Measurements from ENCODE around the gene ZDHHC9. TPM values are rescaled to one million over a fixed set of nuclear protein-coding genes. Genes with fewer than 3 reads are reported as not detected.

ZDHHC9 gene
- total RNA-seq, 8 experiments from 2014 or later, result 9.3 to 30.0 (median 18.7) TPM

DNA sequence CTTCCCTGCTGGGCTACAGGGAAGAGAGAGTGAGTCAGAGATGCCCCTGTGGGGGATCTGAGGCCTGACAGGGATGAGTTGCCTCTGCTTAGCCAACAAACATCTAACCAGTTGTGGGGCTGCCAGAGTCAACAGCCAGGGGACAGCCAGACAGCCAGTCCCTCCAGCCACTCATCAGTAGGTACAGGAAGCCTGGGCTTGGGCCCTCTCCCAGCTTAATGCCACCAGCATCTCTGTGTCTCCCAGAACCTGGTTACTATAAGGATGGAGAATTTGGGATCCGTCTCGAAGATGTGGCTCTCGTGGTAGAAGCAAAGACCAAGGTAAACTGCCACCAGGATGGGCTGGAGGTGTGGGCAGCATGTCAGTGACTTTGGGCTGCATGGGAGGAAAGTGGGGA lies 81.2 kb downstream of the ZDHHC9 start:
- WGBS, 10 experiments, result 48% methylated on average over 3 of the region's 3 CpGs; no CpG with 5 or more reads in 9 of the 10 experiments
- Histone ChIP-seq H3K27ac (no peak overlapping the region), H3K4me1 (replicated peaks in 1 of 2) (no peaks in the 10 kb centered on the region), H3K4me3 (no peak overlapping the region)
- in situ Hi-C loops (cut with MboI; ENCODE audit: low pct_unique_long_range_greater_than_20kb in 2 of 9, low sequenced_read_pairs in 9 of 9, unreplicated experiment in 9 of 9), result no loop called here
- no peak for ATAC-seq (replicated peaks in 6 of 8)

GRCh38 chrX:129761596-129761995 lies 82.1 kb downstream of the ZDHHC9 start:
- 60 to 100% (median 83%) methylated on average over 1 of the region's 4 CpGs; no CpG with 5 or more reads in 7 of the 10 experiments for WGBS, 10 experiments
- Histone ChIP-seq H3K4me3 (no peak overlapping the region), H3K27ac (no peak overlapping the region), H3K4me1 (replicated peaks in 1 of 2) (no peaks in the 10 kb centered on the region)
- in situ Hi-C loops (cut with MboI; ENCODE audit: low pct_unique_long_range_greater_than_20kb in 2 of 9, low sequenced_read_pairs in 9 of 9, unreplicated experiment in 9 of 9), result no loop called here
- ATAC-seq (replicated peaks in 6 of 8), result no peak

DNA sequence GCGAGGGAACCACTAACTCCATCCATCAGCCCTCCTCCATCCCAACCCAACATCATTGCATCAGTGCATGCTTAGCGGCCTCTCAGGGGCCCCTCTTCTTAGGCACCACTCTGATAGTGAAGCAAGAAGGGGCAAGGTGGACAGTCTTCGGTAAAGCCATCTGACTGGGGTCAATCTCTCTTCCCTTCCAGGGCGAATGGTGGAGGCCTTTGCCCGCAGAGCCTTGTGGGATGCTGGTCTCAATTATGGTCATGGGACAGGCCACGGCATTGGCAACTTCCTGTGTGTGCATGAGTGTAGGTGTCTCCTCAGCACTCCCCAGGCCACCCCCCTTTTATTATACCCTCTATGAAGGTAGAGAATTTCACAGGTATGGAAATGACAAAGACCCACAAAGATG lies 82.7 kb downstream of the ZDHHC9 start:
- 67% methylated on average over 1 of the region's 6 CpGs; no CpG with 5 or more reads in 9 of the 10 experiments for WGBS, 10 experiments
- ATAC-seq (replicated peaks in 6 of 8), result no peak
- in situ Hi-C loops (cut with MboI; ENCODE audit: low pct_unique_long_range_greater_than_20kb in 2 of 9, low sequenced_read_pairs in 9 of 9, unreplicated experiment in 9 of 9), result no loop called here
- no peak overlapping the region for H3K4me3 ChIP-seq
- H3K4me1 ChIP-seq (replicated peaks in 1 of 2), result no peaks in the 10 kb centered on the region
- no peak overlapping the region for H3K27ac ChIP-seq

GRCh38 chrX:129760155-129760554 lies 83.5 kb downstream of the ZDHHC9 start:
- H3K27ac ChIP-seq, result no peak overlapping the region
- in situ Hi-C loops (cut with MboI; ENCODE audit: low pct_unique_long_range_greater_than_20kb in 2 of 9, low sequenced_read_pairs in 9 of 9, unreplicated experiment in 9 of 9), result no loop called here
- 24 to 70% methylated on average over 2 to 4 of the region's 9 CpGs; no CpG with 5 or more reads in 8 of the 10 experiments for WGBS, 10 experiments
- H3K4me3 ChIP-seq, result no peak overlapping the region
- no peaks in the 10 kb centered on the region for H3K4me1 ChIP-seq (replicated peaks in 1 of 2)
- ATAC-seq (replicated peaks in 6 of 8), result no peak

DNA sequence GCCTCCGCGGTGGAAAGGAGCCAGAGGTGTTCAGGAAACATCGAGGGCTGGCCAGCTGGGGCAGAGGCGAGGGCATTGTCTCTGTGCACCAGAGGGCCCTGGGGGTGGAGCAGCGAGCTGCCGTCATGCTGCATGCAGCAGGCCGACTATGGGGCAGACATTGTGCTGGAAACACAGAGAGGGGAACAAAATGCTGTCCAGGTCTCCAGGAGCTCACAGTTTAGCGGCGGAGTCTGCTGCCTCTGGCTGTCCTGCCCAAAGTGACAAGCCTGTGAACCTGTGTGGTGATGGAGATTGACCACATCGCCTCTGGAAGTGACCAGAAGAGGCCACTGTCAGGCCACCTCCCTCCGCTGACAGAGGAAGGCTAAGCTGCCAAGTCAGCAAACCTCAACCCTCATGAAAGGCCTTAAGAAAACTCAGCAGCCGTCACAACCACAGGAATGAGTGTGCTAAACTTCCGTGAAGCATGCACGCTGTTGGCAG lies 84.1 kb downstream of the ZDHHC9 start:
- no peaks in the 10 kb centered on the region for H3K4me1 ChIP-seq (replicated peaks in 1 of 2)
- H3K27ac ChIP-seq, result no peak overlapping the region
- in situ Hi-C loops (cut with MboI; ENCODE audit: low pct_unique_long_range_greater_than_20kb in 2 of 9, low sequenced_read_pairs in 9 of 9, unreplicated experiment in 9 of 9), result no loop called here
- peak in 6 of 8 experiments; percentile 20 to 75 (median 44) for ATAC-seq (replicated peaks in 6 of 8)
- WGBS, 10 experiments, result 33 to 100% (median 45%) methylated on average over 1 to 2 of the region's 14 CpGs; no CpG with 5 or more reads in 7 of the 10 experiments
- no peak overlapping the region for H3K4me3 ChIP-seq

- no peak overlapping the region for H3K27ac ChIP-seq
- 24 to 100% (median 100%) methylated on average over 1 to 2 of the region's 18 CpGs; no CpG with 5 or more reads in 7 of the 10 experiments for WGBS, 10 experiments
- H3K4me1 ChIP-seq (replicated peaks in 1 of 2), result no peaks in the 10 kb centered on the region
- in situ Hi-C loops (cut with MboI; ENCODE audit: low pct_unique_long_range_greater_than_20kb in 2 of 9, low sequenced_read_pairs in 9 of 9, unreplicated experiment in 9 of 9), result no loop called here
- H3K4me3 ChIP-seq, result no peak overlapping the region
- ATAC-seq (replicated peaks in 6 of 8), result peak in 1 of 8 experiments; percentile 39
Measured at GRCh38 chrX:129755779-129756650, 87.7 kb downstream of the ZDHHC9 start.

DNA sequence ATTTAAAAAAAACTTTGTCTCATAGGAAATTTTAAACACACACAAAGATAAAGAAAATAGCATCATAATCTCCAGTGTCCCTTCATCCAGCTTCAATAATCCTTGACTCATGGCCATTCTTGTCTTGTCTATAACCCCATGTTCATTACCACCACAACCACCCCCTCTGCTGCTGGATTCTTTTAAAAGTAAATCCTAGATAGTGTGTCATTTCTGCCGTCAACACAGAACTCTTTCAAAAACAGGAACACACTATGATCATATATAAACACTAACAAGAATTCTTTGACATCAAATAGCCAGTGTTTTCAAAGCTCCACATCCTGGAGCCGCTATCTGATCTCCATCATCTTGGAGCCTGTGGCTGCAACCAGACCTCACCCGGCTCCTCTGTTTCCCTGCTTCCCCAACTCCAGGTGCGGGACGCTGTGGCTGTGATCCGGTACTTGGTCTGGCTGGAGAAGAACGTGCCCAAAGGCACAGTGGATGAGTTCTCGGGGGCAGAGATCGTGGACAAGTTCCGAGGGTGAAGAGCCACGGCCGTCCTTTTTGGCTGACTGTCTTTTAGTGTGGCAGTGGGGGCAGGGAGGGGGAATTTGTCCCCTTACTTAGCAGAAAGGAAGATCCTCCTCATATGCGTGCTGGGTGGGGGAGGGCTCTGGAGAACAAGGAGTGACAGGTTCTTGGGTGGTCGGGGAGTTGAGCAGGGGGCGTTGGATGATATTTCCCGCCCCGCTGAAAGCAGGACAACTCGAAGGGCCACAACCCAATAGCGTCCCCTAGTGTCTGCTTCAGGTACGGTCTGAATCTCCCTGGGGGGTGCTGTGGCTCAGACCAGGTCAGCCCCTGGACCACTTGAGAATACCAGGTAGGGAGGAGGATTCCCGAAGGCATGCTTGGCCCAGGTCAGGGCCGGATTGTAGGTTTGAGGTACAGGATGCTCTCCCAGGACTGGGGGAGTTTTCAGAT lies 89.3 kb downstream of the ZDHHC9 start:
- Histone ChIP-seq H3K4me3 (no peak overlapping the region), H3K4me1 (replicated peaks in 1 of 2) (no peaks in the 10 kb centered on the region), H3K27ac (no peak overlapping the region)
- in situ Hi-C loops (cut with MboI; ENCODE audit: low pct_unique_long_range_greater_than_20kb in 2 of 9, low sequenced_read_pairs in 9 of 9, unreplicated experiment in 9 of 9), result no loop called here
- ATAC-seq (replicated peaks in 6 of 8), result peak in 1 of 8 experiments; percentile 17
- WGBS, 10 experiments, result 0 to 100% (median 53%) methylated on average over 1 to 11 of the region's 22 CpGs; no CpG with 5 or more reads in 6 of the 10 experiments

Other genes with a start within 250 kb of the ZDHHC9 start
- gene APLN, start 188.9 kb downstream of the ZDHHC9 start, total RNA-seq, result 1 to 10 TPM in 4 of 8 experiments, under 1 TPM in 3, not detected in 1; 0.21 to 2.4 (median 1.1) TPM
- 10 to 100 TPM in 1 of 8 experiments, 1 to 10 TPM in 1, under 1 TPM in 3, not detected in 3; 0.08 to 48.9 (median 0.71) TPM for gene XPNPEP2, start 104.9 kb downstream of the ZDHHC9 start, total RNA-seq
- under 1 TPM in 5 of 8 experiments, not detected in 3; 0.15 to 0.35 (median 0.24) TPM for gene SASH3, start 63.9 kb downstream of the ZDHHC9 start, total RNA-seq
- 10 to 100 TPM; 10.2 to 38.1 (median 19.7) TPM for gene UTP14A, start 62.3 kb upstream of the ZDHHC9 start, total RNA-seq
- gene BCORL1, start 138.7 kb upstream of the ZDHHC9 start, total RNA-seq, result 10 to 100 TPM in 1 of 8 experiments, 1 to 10 TPM in 7; 1.7 to 13.3 (median 5.9) TPM